ENCODE results near the gene SNAPC2. TPM values are rescaled to one million over a fixed set of nuclear protein-coding genes. Genes with fewer than 3 reads are reported as not detected.
A peak's percentile ranks its signal among the peaks of the same experiment; 100 is the strongest.

The SNAPC2 gene
- total and polyA plus RNA-seq, 2 of the 13 experiments (the other 11 are each of a cell fraction or from before 2014, with no cell fraction given): 10.2 to 12.7 TPM

GRCh38 chr19:7943444-7944176 is 23.5 kb downstream of the SNAPC2 start, which contains the start of gene TIMM44 (continued):
- TF ChIP-seq AGO2 (optimal IDR thresholded peaks at IDR 0.05; ENCODE audit: low read depth, low read length) (peak; percentile 72), ATF3 (CRISPR knock-in tag; IDR thresholded peaks at IDR 0.05) (peak; percentile 97), ZMAT5 (CRISPR knock-in tag; IDR thresholded peaks at IDR 0.05; ENCODE audit: borderline replicate concordance, low read depth) (no peak), MEIS2 (CRISPR knock-in tag; IDR thresholded peaks at IDR 0.05) (peak; percentile 49; the same call in 1 of the 2 replicates), NFE2L1 (CRISPR knock-in tag; IDR thresholded peaks at IDR 0.05; ENCODE audit: borderline replicate concordance) (no peak), YEATS4 (CRISPR knock-in tag; IDR thresholded peaks at IDR 0.05; ENCODE audit: borderline replicate concordance) (peak; percentile 96), PAXIP1 (CRISPR knock-in tag; conservative IDR thresholded peaks at IDR 0.05) (peak; percentile 55), NR2F2 (IDR thresholded peaks at IDR 0.05; ENCODE audit: borderline replicate concordance, low read depth) (0 out of 2 replicates have a peak, but pooled peaks have one; percentile 41), POLR2A (IDR thresholded peaks at IDR 0.05; ENCODE audit: insufficient read depth in 1 of 2, low read depth in 2 of 2, low read length in 2 of 2) (peak; percentile 98 to 99), ELF3 (CRISPR knock-in tag; IDR thresholded peaks at IDR 0.05) (peak; percentile 48; the same call in 1 of the 2 replicates), AHR (CRISPR knock-in tag; IDR thresholded peaks at IDR 0.05) (peak; percentile 75), ZNF263 (CRISPR knock-in tag; IDR thresholded peaks at IDR 0.05) (peak; percentile 2; the same call in 1 of the 2 replicates), POGZ (CRISPR knock-in tag; IDR thresholded peaks at IDR 0.05) (peak; percentile 85), E2F5 (CRISPR knock-in tag; conservative IDR thresholded peaks at IDR 0.05) (peak; percentile 58; the same call in 1 of the 2 replicates), PAX8 (CRISPR knock-in tag; IDR thresholded peaks at IDR 0.05; ENCODE audit: borderline replicate concordance) (peak; percentile 47; the same call in 1 of the 2 replicates), CBX5 (CRISPR knock-in tag; IDR thresholded peaks at IDR 0.05; ENCODE audit: borderline replicate concordance) (no peak), GABPB1 (CRISPR knock-in tag; IDR thresholded peaks at IDR 0.05) (peak; percentile 86)
